GM12875 (cell line): ENCODE measurements around the gene ZNF324B.
"Not testable (repeated sequence)": the region's sequence is repeated elsewhere in the genome, so short reads cannot be mapped to it uniquely, and the experiment has no call there.

ENCODE experiments used
- H3K4me3 ChIP-seq: one replicate; pipeline ENCODE4 v1.5.1; 2011; ENCODE audit warnings: low read depth, low read length, control low read depth
- TF ChIP-seq, protein P1 (sequence below): IDR thresholded peaks from 2 replicates; pipeline ENCODE4 v1.5.1; 2011; ENCODE audit warnings: low read depth, mild to moderate bottlenecking, control low read depth, inconsistent platforms, low read length, moderate library complexity, borderline replicate concordance; ENCODE audit not compliant: insufficient read depth

The ZNF324B gene

DNA sequence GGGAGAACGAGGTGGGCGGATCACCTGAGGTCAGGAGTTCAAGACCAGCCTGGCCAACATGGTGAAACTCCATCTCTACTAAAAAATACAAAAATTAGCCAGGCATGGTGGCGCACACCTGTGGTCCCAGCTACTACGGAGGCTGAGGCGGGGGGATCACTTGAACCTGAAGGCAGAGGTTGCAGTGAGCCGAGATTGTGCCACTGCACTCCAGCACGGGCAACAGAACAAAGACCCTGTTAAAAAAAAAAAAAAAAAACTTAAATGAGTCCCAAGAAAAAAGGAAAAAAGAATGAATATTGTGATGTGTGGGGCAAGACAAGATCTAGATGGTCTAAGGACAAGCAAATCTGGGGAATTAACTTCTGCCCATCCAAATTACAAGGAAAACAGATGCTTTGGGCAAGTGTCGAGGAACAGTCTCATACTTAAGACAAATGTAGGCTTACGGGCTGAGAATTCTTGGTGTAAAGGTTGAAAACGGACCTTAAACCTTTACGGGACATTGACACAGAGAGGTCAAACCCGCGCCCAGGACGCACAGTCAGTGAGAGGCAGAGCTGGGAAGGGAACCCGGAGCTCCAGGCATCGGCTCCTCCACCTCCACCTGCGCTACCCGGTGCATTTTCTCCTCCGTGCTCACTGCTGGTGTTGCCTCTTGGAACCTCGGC is 14.8 kb downstream of the ZNF324B start:
- H3K4me3 ChIP-seq: peak overlapping the region; percentile 38
- TF ChIP-seq, protein P1, sequence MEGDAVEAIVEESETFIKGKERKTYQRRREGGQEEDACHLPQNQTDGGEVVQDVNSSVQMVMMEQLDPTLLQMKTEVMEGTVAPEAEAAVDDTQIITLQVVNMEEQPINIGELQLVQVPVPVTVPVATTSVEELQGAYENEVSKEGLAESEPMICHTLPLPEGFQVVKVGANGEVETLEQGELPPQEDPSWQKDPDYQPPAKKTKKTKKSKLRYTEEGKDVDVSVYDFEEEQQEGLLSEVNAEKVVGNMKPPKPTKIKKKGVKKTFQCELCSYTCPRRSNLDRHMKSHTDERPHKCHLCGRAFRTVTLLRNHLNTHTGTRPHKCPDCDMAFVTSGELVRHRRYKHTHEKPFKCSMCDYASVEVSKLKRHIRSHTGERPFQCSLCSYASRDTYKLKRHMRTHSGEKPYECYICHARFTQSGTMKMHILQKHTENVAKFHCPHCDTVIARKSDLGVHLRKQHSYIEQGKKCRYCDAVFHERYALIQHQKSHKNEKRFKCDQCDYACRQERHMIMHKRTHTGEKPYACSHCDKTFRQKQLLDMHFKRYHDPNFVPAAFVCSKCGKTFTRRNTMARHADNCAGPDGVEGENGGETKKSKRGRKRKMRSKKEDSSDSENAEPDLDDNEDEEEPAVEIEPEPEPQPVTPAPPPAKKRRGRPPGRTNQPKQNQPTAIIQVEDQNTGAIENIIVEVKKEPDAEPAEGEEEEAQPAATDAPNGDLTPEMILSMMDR: no peak

DNA sequence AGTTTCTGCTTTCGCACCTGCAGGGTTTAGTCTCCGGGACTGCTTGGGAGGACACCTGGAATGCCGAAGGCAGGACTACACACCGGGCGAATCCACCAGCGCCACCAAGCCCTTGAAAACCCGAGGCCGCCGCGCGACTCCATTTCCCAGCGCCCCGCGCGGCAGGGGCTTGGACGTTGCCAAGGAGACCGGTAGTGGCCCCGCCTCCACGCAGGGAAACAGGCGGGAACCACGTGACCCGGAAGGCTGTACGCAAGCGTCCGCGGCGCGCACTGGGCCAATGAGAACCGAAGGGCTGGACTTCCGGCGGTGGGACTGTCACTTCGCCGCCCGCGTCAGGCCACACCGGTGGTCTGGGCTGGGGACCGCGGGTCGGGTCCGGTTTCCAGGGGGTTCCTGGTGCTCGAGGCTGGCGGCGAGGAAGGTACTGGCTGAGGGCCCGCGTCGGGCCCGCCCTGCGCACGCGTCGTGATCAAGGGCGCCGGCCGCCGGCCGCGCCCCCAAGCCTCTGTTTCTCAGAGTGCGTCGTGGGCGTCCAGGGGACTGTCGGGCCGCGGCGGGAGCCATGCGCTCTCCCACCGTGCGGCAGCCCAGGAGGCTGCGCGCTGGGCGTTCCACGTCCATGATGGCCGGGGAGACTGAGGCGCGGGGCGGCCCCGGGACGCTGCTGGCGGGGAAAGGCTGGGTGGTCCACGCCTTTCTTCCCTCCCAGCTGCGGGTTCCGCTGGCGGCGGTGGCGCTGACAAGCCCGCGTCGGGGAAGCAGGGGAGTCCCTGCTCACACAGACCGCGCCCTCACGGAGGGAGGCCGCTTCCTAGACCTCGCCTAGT is 15.6 kb downstream of the ZNF324B start, which contains the start of gene ZNF324:
Gene ZNF324 (plus strand): TSS at position 321 of the 830 bp plus-strand sequence. CDS start 2,106 bp downstream, outside the sequence.
- TF ChIP-seq, protein P1: no peak
- H3K4me3 ChIP-seq: peak within 1 kb of the TSS; percentile 95

DNA sequence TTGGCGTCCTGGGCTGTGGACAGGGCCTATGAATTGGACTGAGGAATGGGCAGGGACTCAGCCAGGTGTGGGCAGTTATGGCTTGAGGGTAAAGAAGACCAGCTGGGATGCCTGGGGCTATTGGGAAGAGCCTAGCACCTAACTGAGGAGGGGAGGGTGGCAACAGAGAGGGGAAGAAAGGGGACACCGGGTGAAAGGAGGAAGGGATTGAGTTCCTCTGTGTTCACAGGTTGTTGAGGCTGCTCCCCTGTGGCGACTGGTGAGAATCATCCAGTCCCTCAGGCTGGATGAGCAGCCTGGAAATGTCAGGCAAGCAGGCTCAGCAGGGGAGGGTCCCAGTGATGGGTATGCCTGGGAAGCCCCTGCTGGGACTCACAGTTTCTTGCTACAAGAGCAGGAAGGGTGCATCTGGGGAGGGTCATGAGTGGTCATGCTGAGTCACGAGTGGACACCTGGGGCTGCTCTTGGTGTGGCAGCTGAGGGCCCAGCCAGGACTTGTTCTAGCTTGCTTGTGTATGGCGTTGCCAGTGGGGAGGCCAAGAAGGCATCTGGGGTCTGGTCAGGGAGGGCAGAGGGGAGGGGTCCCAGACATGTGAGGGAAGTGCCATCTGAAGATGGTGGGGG is 16.9 kb downstream of the ZNF324B start:
- H3K4me3 ChIP-seq: no peak overlapping the region
- TF ChIP-seq, protein P1: no peak

DNA sequence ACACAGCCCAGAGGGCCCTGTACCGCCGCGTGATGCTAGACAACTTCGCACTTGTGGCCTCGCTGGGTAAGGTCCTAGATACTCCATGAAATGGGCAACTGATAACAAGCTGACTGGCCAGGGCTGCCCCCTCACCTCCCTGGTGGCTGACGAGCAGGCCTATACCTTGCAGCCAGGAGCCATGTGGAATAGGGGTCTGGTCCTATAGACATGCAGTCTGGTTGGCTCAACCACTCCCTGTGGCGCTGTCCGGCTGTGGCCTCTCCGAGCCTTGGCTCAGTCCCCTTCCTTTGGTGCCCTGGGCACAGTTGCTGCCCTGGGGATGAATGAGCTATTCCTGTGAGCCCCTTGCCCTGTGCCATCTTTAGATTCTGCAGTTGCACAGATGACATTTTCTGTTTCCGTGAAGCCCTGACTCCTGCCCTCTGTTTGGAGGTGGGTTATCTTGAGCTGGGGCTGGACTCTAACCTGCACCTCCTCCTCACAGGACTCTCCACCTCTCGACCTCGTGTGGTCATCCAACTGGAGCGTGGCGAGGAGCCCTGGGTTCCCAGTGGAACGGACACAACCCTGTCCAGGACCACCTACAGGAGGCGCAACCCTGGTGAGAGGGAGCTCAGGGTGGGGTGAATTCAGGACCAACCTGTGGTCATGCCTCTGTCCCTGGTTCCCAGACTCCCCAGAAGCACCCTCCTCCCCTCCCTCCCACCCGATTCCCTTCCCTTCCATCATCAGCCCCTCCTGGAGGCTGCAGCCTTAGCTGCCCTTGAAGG is 18.0 kb downstream of the ZNF324B start:
- TF ChIP-seq, protein P1: no peak
- H3K4me3 ChIP-seq: no peak overlapping the region

DNA sequence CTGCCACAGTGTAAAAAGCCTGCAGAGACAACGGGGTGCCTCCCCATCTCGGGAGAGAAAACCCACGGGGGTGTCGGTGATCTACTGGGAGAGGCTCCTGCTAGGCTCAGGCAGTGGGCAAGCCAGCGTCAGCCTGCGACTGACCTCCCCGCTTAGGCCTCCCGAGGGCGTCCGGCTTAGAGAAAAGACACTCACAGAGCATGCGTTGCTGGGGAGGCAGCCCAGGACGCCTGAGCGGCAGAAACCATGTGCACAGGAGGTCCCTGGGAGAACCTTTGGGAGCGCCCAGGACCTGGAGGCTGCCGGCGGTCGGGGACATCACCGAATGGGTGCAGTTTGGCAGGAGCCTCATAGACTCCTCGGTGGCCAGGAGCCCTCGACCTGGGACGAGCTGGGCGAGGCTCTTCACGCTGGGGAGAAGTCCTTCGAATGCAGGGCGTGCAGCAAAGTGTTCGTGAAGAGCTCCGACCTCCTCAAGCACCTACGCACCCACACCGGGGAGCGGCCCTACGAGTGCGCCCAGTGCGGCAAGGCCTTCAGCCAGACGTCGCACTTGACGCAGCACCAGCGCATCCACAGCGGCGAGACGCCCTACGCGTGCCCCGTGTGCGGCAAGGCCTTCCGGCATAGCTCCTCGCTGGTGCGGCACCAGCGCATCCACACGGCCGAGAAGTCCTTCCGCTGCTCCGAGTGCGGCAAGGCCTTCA is 19.6 kb downstream of the ZNF324B start:
- not testable (repeated sequence) for H3K4me3 ChIP-seq

DNA sequence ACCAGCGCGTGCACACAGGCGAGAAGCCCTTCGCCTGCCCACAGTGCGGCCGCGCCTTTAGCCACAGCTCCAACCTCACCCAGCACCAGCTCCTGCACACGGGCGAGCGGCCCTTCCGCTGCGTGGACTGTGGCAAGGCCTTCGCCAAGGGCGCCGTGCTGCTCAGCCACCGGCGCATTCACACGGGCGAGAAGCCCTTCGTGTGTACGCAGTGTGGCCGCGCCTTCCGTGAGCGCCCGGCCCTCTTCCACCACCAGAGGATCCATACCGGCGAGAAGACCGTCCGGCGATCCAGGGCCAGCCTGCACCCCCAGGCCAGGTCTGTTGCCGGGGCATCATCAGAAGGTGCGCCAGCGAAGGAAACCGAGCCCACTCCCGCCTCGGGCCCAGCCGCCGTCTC is 20.3 kb downstream of the ZNF324B start:
- H3K4me3 ChIP-seq: no peak overlapping the region
- TF ChIP-seq, protein P1: no peak
